Epithelial cell of esophagus (primary cell): ENCODE results near the gene PDE11A.
A peak's percentile ranks its signal among the peaks of the same experiment; 100 is the strongest.

Source experiments
- DNase-seq: peaks from one replicate; pipeline ENCODE4 v3.0.0; 2010; ENCODE audit warnings: low read depth
- H3K4me3 ChIP-seq: 2 replicates; pipeline ENCODE4 v1.5.1; 2011; ENCODE audit warnings: mild to moderate bottlenecking, low read length, control low read depth
- TF ChIP-seq, protein P1 (sequence below): IDR thresholded peaks from 2 replicates; pipeline ENCODE4 v1.5.1; 2011; ENCODE audit warnings: low read depth, mild to moderate bottlenecking, low read length, control low read depth, inconsistent platforms; ENCODE audit not compliant: insufficient read depth; ENCODE audit errors: missing control alignments

The PDE11A gene

DNA sequence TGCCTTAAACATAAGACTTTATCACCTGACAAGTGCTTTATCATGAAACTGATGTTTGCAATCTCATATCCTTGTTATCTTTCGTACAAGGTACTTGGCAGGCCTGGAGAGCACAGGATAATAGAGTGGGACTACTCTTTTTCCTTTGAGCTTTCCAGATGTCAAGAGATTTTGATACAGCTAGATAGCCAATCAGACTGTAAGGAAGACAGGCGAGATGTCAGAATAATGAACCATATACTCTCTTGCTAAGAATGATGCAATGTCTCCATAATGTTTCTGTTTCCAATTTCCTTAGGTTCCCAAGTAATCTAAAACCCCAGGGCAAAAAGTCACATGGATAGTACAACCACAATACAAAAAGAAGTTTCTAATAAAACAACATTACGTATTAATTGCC is 313.1 kb downstream of the PDE11A start:
- DNase-seq, result no peak
- TF ChIP-seq, protein P1, sequence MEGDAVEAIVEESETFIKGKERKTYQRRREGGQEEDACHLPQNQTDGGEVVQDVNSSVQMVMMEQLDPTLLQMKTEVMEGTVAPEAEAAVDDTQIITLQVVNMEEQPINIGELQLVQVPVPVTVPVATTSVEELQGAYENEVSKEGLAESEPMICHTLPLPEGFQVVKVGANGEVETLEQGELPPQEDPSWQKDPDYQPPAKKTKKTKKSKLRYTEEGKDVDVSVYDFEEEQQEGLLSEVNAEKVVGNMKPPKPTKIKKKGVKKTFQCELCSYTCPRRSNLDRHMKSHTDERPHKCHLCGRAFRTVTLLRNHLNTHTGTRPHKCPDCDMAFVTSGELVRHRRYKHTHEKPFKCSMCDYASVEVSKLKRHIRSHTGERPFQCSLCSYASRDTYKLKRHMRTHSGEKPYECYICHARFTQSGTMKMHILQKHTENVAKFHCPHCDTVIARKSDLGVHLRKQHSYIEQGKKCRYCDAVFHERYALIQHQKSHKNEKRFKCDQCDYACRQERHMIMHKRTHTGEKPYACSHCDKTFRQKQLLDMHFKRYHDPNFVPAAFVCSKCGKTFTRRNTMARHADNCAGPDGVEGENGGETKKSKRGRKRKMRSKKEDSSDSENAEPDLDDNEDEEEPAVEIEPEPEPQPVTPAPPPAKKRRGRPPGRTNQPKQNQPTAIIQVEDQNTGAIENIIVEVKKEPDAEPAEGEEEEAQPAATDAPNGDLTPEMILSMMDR, result no peak
- H3K4me3 ChIP-seq, result no peak overlapping the region

DNA sequence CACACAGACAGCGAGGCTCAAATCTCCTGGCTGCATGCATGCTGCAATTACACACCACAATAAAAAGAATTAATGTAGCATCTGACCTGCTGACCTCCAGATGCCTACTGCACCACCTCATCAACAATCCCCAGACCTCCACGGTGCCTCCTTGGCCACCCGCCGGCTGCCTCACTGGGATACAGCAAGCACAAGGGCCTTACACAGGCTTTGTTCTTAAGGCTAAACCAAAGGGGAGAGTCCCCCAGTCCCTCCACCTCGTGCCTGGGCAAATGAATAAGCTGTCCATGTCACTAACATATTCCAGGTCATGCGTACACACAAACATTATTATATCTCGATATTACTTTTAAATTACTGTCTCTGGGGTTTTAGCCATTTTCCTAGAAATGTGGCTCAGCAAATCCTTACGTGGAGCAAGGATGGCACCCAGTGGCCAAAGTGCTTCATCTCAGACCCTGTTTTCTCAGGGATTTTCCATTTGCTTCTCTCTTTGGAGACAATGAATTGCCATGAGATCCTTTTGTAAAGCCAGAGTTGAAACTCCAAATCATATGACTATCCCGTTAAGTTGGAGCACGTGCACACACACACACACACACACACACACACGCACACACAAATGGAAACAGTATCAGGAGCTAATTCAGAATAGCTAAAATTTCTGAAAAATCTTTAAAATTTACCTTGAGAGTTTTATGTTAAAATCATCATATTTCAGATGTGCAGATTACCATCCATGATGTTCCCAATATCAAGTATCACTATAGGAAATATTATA is 313.8 kb downstream of the PDE11A start:
- TF ChIP-seq, protein P1, result peak; percentile 51
- no peak overlapping the region for H3K4me3 ChIP-seq
- DNase-seq, result peak; percentile 42

DNA sequence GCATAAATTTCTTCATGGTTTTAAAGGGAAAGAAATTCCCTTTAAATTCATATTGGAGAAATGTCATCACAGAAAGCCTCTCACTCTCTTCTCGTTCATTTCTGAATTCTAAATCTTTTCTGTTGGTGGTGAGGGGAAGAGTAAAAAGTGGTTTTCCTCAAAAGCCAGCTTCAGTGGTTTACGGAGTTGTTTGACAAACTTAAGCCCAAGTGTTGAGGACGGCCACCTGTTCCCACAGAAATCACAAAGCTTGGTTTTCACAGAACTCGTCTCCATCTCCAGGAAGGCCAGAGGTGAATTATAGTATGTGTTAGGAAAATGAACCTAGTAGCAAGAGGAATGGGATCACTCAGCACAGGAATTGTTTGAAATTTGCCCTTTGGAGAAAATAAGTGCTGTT is 316.2 kb downstream of the PDE11A start:
- TF ChIP-seq, protein P1, result no peak
- no peak overlapping the region for H3K4me3 ChIP-seq
- DNase-seq, result no peak

DNA sequence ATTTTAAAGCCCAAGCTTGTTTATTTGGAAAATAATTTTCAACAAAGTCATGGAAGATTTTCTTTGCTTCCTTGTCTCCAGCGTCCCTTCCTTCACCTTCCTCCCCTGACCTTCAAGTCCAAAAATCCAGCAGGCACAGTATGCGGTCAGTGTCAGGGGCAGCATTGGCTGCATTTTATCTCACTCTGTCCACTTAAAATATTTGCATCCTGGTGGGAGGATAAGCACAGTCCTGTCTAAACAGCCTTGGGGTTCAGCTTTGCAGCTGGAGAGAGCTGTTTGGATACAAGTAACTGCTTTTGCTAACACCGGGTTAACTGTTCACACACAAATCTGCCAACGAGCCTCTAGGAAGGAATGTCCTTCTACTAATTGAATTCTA is 318.1 kb downstream of the PDE11A start:
- DNase-seq, result no peak
- TF ChIP-seq, protein P1, result no peak
- no peak overlapping the region for H3K4me3 ChIP-seq

DNA sequence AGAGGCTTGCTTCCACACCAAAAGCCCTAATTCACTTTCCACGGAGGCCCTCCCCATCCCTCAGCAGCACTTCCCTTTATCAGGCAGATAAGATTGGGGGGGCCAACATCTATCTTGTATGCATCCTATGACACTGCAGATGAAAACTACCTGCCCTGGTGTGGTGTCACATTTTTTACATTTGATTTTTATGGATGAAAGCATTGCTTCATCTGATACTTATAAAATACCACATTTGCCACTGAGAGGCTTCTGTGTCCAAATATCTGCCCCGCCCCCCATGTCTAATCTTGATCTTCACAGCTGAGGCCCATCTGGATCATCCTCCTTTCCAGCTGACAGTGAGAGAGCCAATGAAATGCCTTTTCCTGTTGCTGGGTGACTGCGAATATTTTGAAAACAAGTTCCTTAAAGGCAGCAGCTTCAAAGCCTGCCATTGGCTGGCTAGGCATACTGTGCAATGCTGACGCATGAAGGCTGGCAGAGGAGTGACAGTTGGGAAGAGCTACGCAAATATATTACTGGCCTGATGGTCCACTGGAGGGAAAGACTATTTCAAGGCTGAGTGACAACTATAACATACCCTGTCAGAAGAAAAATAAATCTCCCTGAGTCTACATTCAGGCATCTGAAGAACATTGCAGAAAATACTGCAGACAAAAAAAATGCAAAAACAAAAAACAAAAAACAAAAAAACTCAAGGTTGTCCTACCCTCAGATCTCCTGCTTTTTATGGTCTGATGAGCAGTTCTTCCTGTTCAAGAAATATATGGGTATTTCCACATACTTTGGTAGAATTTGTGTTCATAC is 318.7 kb downstream of the PDE11A start:
- peak; percentile 65 for DNase-seq
- TF ChIP-seq, protein P1, result no peak

DNA sequence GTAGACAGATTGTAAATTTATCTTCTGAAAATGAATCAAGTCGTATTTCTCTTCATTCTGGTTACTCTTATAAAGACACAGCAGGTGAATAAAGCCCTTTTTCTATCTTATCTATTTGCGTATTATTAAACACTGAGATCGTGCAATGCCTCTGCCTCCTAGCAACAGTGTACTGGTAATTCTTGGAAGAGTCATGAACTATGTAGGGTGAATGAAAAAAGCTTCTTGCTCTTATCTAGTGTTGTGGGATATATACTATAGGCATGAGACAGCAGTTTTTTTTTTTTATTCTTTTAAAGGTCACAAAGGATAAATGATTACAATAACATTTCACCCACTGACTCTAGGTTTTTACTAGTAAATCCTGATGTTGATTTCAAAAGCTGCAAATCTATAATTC is 324.2 kb downstream of the PDE11A start:
- no peak overlapping the region for H3K4me3 ChIP-seq
- TF ChIP-seq, protein P1, result no peak
- DNase-seq, result no peak

More for the DNA sequence above, 318.7 kb downstream of the PDE11A start:
- H3K4me3 ChIP-seq, result no peak overlapping the region
